Testis (tissue), 3 donors: ENCODE results near the gene CCDC107. TPM values are rescaled to one million over a fixed set of nuclear protein-coding genes. Genes with fewer than 3 reads are reported as not detected.
"Not testable (repeated sequence)": the region's sequence is repeated elsewhere in the genome, so short reads cannot be mapped to it uniquely, and the experiment has no call there.

Source experiments
- DNase-seq: peaks from one replicate; pipeline ENCODE4 v3.0.0-alpha.2; 2019
- H3K27ac ChIP-seq, 2 donors: fragments of 200-600 bp; sonication (generic); one replicate each; pipeline ENCODE4 v1.5.1; 2019
- H3K27me3 ChIP-seq: fragments of 200-600 bp; sonication (generic); one replicate; pipeline ENCODE4 v1.5.1; 2019
- H3K36me3 ChIP-seq: fragments of 200-600 bp; sonication (generic); one replicate; pipeline ENCODE4 v1.5.1; 2017; ENCODE audit warnings: low read depth; ENCODE audit errors: missing control alignments
- H3K4me1 ChIP-seq: fragments of 200-600 bp; sonication (generic); one replicate; pipeline ENCODE4 v1.5.1; 2019
- H3K4me3 ChIP-seq, 2 donors: fragments of 200-600 bp; sonication (generic); one replicate each; pipeline ENCODE4 v1.5.1; 2017 to 2019
- H3K9me3 ChIP-seq: fragments of 200-600 bp; sonication (generic); one replicate; pipeline ENCODE4 v1.5.1; 2017
- POLR2A ChIP-seq: fragments of 450-650 bp; IDR thresholded peaks from one replicate; pipeline ENCODE4 v1.6.1; 2017; ENCODE audit warnings: antibody characterized with exemption, mild to moderate bottlenecking, moderate library complexity
- WGBS, 2 donors: methylation state at CpG; one replicate each; pipeline ENCODE4 v1.1.5; 2018; 5-methylcytosine and 5-hydroxymethylcytosine counted together
- intact Hi-C: fragments of 100-400 bp; cut with DNase I; formaldehyde crosslinking; loops from one replicate; pipeline ENCODE4 v1.15.1; 2023; ENCODE audit warnings: low total_unique reads
- polyA plus RNA-seq: library from polyadenylated mRNA; stranded (reverse); fragments of 350-450 nt; fragmentation: Illumina TruSeq; extraction: RNeasy Lipid Tissue Mini Kit (QIAGEN cat#74804); gene quantifications from one replicate; pipeline ENCODE4 v1.2.3, GENCODE V29; 2014; ENCODE audit warnings: low read depth, low replicate concordance; ENCODE audit not compliant: insufficient read depth
- total RNA-seq, 2 donors: library from RNA; depleted of rRNA; stranded (reverse); fragments of >200 nt; gene quantifications; one replicate each; pipeline ENCODE4 v1.2.3, GENCODE V29; 2016
- TF ChIP-seq, protein P1 (sequence below), 3 experiments: fragments of 450-650 bp in 2 of 3; fragments of 200-600 bp in 1 of 3; sonication (generic) in 1 of 3; IDR thresholded peaks; one replicate each; pipeline ENCODE4 v1.5.1; 2016 to 2019; ENCODE audit warnings: antibody characterized with exemption in 3 of 3, mild to moderate bottlenecking in 2 of 3, moderate library complexity in 1 of 3

The CCDC107 gene
- total and polyA plus RNA-seq, 3 donors from 2014 or later: 13.4 to 19.0 (median 17.2) TPM

DNA sequence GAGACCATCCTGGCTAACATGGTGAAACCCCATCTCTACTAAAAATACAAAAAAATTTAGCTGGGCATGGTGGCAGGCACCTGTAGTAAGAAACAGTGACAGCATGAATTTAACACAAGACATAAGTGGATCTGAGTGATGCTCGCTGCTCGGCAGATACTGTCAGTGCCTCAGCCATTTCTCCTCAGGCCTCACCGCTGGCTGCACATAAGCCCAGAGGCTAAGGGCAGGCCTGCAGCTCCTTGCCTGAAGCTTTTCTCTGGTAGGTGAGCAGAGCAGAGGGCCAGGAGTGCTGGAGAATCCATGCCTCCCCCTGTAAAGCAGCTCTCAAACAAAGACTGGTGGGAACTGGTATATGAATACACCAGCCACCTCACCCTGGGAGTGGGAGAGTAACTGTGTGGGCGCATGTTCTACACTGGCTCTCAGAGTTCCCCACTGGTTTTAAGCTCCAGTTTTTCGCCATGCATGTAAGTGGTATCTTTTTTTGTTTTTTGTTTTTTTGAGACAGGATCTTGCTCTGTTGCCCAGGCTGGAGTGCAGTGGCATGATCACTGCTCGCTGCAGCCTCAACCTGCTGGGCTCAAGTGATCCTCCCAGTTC lies 29.6 kb upstream of the CCDC107 start:
- intact Hi-C loops: no loop called here
- no peak overlapping the region for H3K4me3 ChIP-seq
- no peaks in the 10 kb centered on the region for H3K36me3 ChIP-seq
- WGBS, 2 donors: 94 to 96% methylated on average over 6 of the region's 6 CpGs
- no peaks in the 10 kb centered on the region for H3K27me3 ChIP-seq
- DNase-seq: no peak
- H3K27ac ChIP-seq: no peak overlapping the region
- no peaks in the 10 kb centered on the region for H3K9me3 ChIP-seq
- H3K4me1 ChIP-seq: no peaks in the 10 kb centered on the region
- no peak for TF ChIP-seq POLR2A
- TF ChIP-seq, protein P1, sequence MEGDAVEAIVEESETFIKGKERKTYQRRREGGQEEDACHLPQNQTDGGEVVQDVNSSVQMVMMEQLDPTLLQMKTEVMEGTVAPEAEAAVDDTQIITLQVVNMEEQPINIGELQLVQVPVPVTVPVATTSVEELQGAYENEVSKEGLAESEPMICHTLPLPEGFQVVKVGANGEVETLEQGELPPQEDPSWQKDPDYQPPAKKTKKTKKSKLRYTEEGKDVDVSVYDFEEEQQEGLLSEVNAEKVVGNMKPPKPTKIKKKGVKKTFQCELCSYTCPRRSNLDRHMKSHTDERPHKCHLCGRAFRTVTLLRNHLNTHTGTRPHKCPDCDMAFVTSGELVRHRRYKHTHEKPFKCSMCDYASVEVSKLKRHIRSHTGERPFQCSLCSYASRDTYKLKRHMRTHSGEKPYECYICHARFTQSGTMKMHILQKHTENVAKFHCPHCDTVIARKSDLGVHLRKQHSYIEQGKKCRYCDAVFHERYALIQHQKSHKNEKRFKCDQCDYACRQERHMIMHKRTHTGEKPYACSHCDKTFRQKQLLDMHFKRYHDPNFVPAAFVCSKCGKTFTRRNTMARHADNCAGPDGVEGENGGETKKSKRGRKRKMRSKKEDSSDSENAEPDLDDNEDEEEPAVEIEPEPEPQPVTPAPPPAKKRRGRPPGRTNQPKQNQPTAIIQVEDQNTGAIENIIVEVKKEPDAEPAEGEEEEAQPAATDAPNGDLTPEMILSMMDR (IDR thresholded peaks at IDR 0.05): no peak

DNA sequence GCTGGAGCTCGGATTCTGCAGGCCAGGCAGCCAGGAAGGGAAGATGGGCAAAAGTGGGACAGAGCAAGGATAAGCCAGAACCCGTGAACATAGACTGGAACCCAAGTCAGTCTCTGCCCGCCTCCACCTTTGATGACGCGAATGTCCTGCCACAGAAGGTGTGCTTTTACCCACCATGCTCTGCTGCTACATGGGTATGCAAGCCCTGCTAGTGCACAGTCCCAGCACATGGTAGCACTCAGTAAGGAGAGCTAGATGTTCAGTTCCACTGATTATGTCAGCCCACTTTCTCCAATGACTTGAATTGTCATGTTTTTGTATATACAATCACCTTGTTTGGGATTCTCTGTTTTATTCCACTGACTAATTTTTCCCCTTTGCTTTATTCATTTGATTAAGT lies 28.5 kb upstream of the CCDC107 start:
- H3K9me3 ChIP-seq: no peaks in the 10 kb centered on the region
- 85 to 87% methylated on average over 5 of the region's 5 CpGs for WGBS, 2 donors
- intact Hi-C loops: no loop called here
- no peak overlapping the region for H3K27ac ChIP-seq
- no peak for TF ChIP-seq POLR2A
- TF ChIP-seq, protein P1 (IDR thresholded peaks at IDR 0.05): no peak
- no peaks in the 10 kb centered on the region for H3K27me3 ChIP-seq
- no peak overlapping the region for H3K4me3 ChIP-seq
- DNase-seq: no peak
- H3K36me3 ChIP-seq: no peaks in the 10 kb centered on the region
- no peaks in the 10 kb centered on the region for H3K4me1 ChIP-seq

DNA sequence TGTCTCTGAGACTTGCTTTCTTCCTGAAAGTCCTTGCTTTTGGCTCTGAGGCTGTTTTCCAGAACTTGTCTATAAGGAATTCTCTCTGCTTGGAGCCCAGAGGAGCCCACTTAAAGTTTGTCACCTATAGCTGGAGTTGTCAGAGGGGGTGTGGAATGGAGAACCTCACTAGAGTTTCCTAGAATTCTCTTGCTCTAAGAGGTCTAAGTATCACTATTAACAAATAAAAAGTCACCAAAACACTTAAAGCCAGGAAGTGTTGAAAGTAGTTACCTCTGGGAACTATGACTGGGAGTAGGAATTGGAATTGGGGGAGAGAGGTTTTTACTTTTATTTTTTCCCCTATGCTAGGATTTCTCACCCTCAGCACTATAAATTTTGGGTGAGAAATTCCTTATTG lies 22.4 kb upstream of the CCDC107 start:
- no peaks in the 10 kb centered on the region for H3K4me1 ChIP-seq
- H3K27me3 ChIP-seq: no peaks in the 10 kb centered on the region
- H3K4me3 ChIP-seq: no peak overlapping the region
- H3K27ac ChIP-seq: no peak overlapping the region
- intact Hi-C loops: no loop called here
- no peaks in the 10 kb centered on the region for H3K36me3 ChIP-seq
- TF ChIP-seq, protein P1 (IDR thresholded peaks at IDR 0.05): no peak
- TF ChIP-seq POLR2A: no peak
- DNase-seq: no peak
- H3K9me3 ChIP-seq: no peaks in the 10 kb centered on the region

DNA sequence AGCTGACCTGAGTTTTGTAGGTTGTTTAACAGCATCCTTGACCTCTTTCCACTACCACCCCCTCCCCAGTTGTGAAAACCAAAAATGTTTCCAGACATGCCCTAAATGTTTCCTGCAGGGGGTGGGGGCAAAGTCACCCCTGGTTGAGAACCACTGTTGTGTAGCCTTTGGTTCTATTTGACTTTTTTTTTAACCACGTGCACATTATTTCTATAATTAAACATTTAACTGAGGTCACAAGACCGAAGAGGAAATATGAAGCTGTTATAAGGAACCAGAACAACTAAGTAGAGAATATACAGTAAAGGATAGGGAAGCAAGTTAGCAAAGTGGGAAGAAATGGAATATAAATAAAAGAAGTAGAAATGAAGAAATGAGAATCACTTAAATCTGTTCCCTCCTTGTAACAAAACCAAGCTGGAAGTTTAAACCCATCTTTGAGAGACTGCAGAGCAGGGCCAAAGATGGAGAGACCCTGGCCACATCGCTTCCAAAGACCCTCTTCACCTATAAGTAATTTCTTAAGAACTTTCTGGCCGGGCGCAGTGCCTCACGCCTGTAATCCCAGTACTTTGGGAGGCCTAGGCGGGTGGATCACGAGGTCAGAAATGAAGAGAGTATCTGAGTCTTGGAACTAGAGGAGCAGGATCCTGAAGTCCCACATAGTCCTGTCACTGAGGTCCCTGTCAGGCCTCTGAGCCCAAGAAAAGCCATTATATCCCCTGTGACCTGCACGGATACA lies 21.8 kb upstream of the CCDC107 start:
- H3K4me3 ChIP-seq: no peak overlapping the region
- no peak overlapping the region for H3K27ac ChIP-seq
- no peaks in the 10 kb centered on the region for H3K36me3 ChIP-seq
- no peak for DNase-seq
- no peak for TF ChIP-seq POLR2A
- TF ChIP-seq, protein P1 (IDR thresholded peaks at IDR 0.05): no peak
- H3K9me3 ChIP-seq: no peaks in the 10 kb centered on the region
- H3K27me3 ChIP-seq: no peaks in the 10 kb centered on the region
- intact Hi-C loops: no loop called here
- WGBS, 2 donors: 76 to 79% methylated on average over 9 of the region's 9 CpGs
- H3K4me1 ChIP-seq: no peaks in the 10 kb centered on the region

DNA sequence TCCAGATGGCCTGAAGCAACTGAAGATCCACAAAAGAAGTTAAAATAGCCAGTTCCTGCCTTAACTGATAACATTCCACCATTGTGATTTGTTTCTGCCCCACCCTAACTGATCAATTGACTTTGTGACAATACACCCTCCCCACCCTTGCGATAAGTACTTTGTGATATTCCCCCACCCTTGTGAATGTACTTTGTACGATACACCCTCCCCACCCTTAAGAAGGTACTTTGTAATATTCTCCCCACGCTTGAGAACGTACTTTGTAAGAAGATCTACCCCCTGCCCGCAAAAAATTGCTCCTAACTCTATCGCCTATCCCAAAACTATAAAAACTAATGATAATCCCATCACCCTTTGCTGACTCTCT lies 21.2 kb upstream of the CCDC107 start:
- intact Hi-C loops, H3K9me3 ChIP-seq, H3K27me3 ChIP-seq, H3K4me3 ChIP-seq, H3K36me3 ChIP-seq, DNase-seq, H3K4me1 ChIP-seq, H3K27ac ChIP-seq: not testable (repeated sequence)
- WGBS, 2 donors: 80 to 94% methylated on average over 6 of the region's 6 CpGs

DNA sequence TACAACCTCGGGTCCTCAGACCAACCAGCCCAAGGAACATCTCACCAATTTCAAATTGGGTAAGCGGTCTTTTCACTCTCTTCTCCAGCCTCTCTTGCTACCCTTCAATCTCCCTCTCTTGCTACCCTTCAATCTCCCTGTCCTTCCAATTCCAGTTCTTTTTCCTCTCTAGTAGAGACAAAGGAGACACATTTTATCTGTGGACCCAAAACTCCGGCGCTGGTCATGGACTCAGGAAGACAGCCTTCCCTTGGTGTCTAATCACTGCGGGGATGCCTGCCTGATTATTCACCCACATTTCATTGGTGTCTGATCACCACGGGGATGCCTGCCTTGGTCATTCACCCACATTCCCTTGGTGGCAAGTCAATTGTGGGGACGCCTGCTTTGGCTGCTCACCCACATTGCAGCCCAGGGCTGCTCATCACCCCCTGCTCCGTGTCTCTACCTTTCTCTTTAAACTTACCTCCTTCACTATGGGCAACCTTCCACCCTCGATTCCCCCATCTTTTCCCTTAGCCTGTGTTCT lies 20.6 kb upstream of the CCDC107 start:
- intact Hi-C loops, H3K27me3 ChIP-seq, H3K27ac ChIP-seq, H3K36me3 ChIP-seq, H3K4me3 ChIP-seq, H3K4me1 ChIP-seq, H3K9me3 ChIP-seq, DNase-seq: not testable (repeated sequence)
- WGBS, 2 donors: 96% methylated on average over 9 of the region's 9 CpGs

DNA sequence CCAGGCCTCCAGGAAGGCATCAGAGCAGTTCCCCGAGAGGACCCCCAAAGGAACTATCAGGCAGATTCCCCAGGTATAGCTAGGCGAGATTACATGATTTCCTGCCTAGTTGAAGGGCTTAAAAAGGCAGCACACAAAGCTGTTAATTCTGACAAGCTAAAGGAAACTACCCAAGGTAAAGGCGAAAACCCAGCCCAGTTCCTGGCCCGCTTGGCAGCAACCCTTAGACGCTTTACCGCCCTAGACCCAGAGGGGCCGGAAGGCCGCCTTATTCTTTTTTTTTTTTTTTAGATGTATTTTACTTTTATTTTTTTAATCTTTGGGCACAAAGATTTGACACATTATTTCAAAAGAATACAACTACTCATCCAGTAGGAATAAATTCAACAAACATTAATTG lies 19.3 kb upstream of the CCDC107 start:
- intact Hi-C loops: not testable (repeated sequence)

DNA sequence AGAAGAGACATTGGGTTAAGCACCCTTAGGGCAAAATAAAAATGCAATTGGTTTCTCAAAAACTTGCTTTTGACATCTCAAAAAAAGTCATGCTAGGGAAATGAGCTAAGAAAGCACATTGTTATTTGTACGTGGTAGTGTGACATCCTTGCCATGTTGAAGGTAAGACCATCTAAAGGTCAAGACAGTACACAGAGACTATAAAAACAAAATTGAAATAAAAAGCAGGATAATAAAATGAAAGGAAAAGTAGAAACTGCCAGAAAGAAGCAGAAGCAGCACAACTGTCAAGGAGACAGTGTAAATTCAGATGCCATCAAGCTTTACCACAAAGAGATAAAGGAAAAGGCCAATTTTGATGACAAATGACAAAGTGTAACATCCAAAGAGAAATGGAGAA lies 18.9 kb upstream of the CCDC107 start:
- intact Hi-C loops, H3K27ac ChIP-seq, DNase-seq, H3K4me3 ChIP-seq, H3K36me3 ChIP-seq, H3K27me3 ChIP-seq, H3K9me3 ChIP-seq, H3K4me1 ChIP-seq: not testable (repeated sequence)
- WGBS, 2 donors: 55 to 64% methylated on average over 1 of the region's 1 CpG

More for the DNA sequence above, 19.3 kb upstream of the CCDC107 start:
- DNase-seq, H3K4me3 ChIP-seq, H3K36me3 ChIP-seq, H3K4me1 ChIP-seq, H3K27ac ChIP-seq, H3K27me3 ChIP-seq, H3K9me3 ChIP-seq: not testable (repeated sequence)
- 61 to 82% methylated on average over 6 to 8 of the region's 8 CpGs for WGBS, 2 donors
